Vagina (tissue), 2 donors: Measurements from ENCODE around the gene TTLL8.

Experiments
- POLR2AphosphoS5 ChIP-seq, 2 donors: sonication (generic); formaldehyde crosslinking; IDR thresholded peaks; one replicate each; pipeline ENCODE4 v1.9.0; 2017; ENCODE audit warnings: antibody characterized with exemption in 2 of 2, mild to moderate bottlenecking in 2 of 2, low read depth in 1 of 2; ENCODE audit not compliant: insufficient read depth in 1 of 2
- TF ChIP-seq, protein P1 (sequence below), 3 experiments: fragments of 450-650 bp in 2 of 3; fragments of 200-600 bp in 1 of 3; sonication (generic) in 1 of 3; IDR thresholded peaks; one replicate each; pipeline ENCODE4 v1.5.1; 2017 to 2019; ENCODE audit warnings: antibody characterized with exemption in 3 of 3, mild to moderate bottlenecking in 2 of 3, moderate library complexity in 2 of 3

- TF ChIP-seq POLR2AphosphoS5 (IDR thresholded peaks at IDR 0.05; ENCODE audit: insufficient read depth in 1 of 2, low read depth in 1 of 2): no peak
- TF ChIP-seq, protein P1, sequence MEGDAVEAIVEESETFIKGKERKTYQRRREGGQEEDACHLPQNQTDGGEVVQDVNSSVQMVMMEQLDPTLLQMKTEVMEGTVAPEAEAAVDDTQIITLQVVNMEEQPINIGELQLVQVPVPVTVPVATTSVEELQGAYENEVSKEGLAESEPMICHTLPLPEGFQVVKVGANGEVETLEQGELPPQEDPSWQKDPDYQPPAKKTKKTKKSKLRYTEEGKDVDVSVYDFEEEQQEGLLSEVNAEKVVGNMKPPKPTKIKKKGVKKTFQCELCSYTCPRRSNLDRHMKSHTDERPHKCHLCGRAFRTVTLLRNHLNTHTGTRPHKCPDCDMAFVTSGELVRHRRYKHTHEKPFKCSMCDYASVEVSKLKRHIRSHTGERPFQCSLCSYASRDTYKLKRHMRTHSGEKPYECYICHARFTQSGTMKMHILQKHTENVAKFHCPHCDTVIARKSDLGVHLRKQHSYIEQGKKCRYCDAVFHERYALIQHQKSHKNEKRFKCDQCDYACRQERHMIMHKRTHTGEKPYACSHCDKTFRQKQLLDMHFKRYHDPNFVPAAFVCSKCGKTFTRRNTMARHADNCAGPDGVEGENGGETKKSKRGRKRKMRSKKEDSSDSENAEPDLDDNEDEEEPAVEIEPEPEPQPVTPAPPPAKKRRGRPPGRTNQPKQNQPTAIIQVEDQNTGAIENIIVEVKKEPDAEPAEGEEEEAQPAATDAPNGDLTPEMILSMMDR (IDR thresholded peaks at IDR 0.05): no peak
Observed at GRCh38 chr22:50039669-50040443, 18.2 kb downstream of the TTLL8 start.
